Fibroblast of pulmonary artery (primary cell): ENCODE measurements around the gene CACNA1D.

ENCODE experiments used
- DNase-seq: peaks from one replicate; pipeline ENCODE4 v3.0.0-alpha.2; 2010; ENCODE audit warnings: low read depth
- H3K4me3 ChIP-seq: replicated peaks from 2 replicates; pipeline ENCODE4 v1.5.1; 2011; ENCODE audit warnings: low read depth, mild to moderate bottlenecking, control low read depth, low read length, moderate library complexity
- CTCF ChIP-seq: IDR thresholded peaks from 2 replicates; pipeline ENCODE4 v1.5.1; 2011; ENCODE audit warnings: mild to moderate bottlenecking, control low read depth, low read length, inconsistent platforms; ENCODE audit errors: missing control alignments

Gene CACNA1D

GRCh38 chr3:53794597-53794996, 300.2 kb downstream of the CACNA1D start:
- H3K4me3 ChIP-seq: no peak overlapping the region
- no peak for TF ChIP-seq CTCF
- no peak for DNase-seq

GRCh38 chr3:53795176-53795575, 300.8 kb downstream of the CACNA1D start:
- H3K4me3 ChIP-seq: no peak overlapping the region
- no peak for TF ChIP-seq CTCF
- no peak for DNase-seq

- no peak for TF ChIP-seq CTCF
- no peak overlapping the region for H3K4me3 ChIP-seq
- DNase-seq: no peak
Observed at GRCh38 chr3:53795789-53796560, 301.6 kb downstream of the CACNA1D start.

GRCh38 chr3:53798144-53798543, 303.7 kb downstream of the CACNA1D start:
- H3K4me3 ChIP-seq: no peak overlapping the region
- TF ChIP-seq CTCF: no peak
- DNase-seq: no peak

- TF ChIP-seq CTCF: no peak
- DNase-seq: no peak
- no peak overlapping the region for H3K4me3 ChIP-seq
Observed at GRCh38 chr3:53799338-53799865, 305.0 kb downstream of the CACNA1D start.

GRCh38 chr3:53800041-53800906, 305.9 kb downstream of the CACNA1D start:
- H3K4me3 ChIP-seq: no peak overlapping the region
- TF ChIP-seq CTCF: no peak
- no peak for DNase-seq
